H9 (cell line): Measurements from ENCODE around the gene RICTOR. TPM values are rescaled to one million over a fixed set of nuclear protein-coding genes. Genes with fewer than 3 reads are reported as not detected.

Source experiments
- DNase-seq: peaks from one replicate; pipeline ENCODE4 v3.0.0-alpha.2; 2017
- H2AFZ ChIP-seq: one replicate; pipeline ENCODE4 v1.6.1; 2013; ENCODE audit warnings: mild to moderate bottlenecking, low read length, control low read depth, moderate library complexity
- H2AK5ac ChIP-seq: 2 replicates; pipeline ENCODE4 v1.6.1; 2013; ENCODE audit warnings: low read length, control low read depth, mixed read lengths; ENCODE audit not compliant: insufficient read length
- H2BK120ac ChIP-seq: one replicate; pipeline ENCODE4 v1.6.1; 2013; ENCODE audit warnings: low read depth, mild to moderate bottlenecking, low read length, control low read depth, inconsistent platforms; ENCODE audit not compliant: poor library complexity, severe bottlenecking
- H2BK12ac ChIP-seq: 2 replicates; pipeline ENCODE4 v1.6.1; 2013; ENCODE audit warnings: low read length, control low read depth, mixed read lengths, low read depth; ENCODE audit not compliant: insufficient read length
- H2BK15ac ChIP-seq: 2 replicates; pipeline ENCODE4 v1.6.1; 2013; ENCODE audit warnings: low read depth, low read length, control low read depth
- H2BK20ac ChIP-seq: one replicate; pipeline ENCODE4 v1.6.1; 2013; ENCODE audit warnings: low read depth, mild to moderate bottlenecking, low read length, control low read depth, inconsistent platforms; ENCODE audit not compliant: poor library complexity, severe bottlenecking
- H2BK5ac ChIP-seq: 2 replicates; pipeline ENCODE4 v1.6.1; 2013; ENCODE audit warnings: low read length, control low read depth, mixed read lengths; ENCODE audit not compliant: insufficient read length
- H3K14ac ChIP-seq: 2 replicates; pipeline ENCODE4 v1.6.1; 2013; ENCODE audit warnings: low read length, control low read depth; ENCODE audit not compliant: insufficient read depth
- H3K18ac ChIP-seq: 2 replicates; pipeline ENCODE4 v1.6.1; 2013; ENCODE audit warnings: low read depth, mild to moderate bottlenecking, mixed read lengths, low read length, control low read depth; ENCODE audit not compliant: insufficient read length
- H3K23ac ChIP-seq: 2 replicates; pipeline ENCODE4 v1.6.1; 2013; ENCODE audit warnings: low read length, control low read depth, mixed read lengths, low read depth; ENCODE audit not compliant: insufficient read length
- H3K23me2 ChIP-seq: 2 replicates; pipeline ENCODE4 v1.6.1; 2013; ENCODE audit warnings: low read depth, mild to moderate bottlenecking, mixed read lengths, low read length, control low read depth; ENCODE audit not compliant: insufficient read length, poor library complexity, severe bottlenecking
- H3K27ac ChIP-seq: 2 replicates; pipeline ENCODE4 v1.5.1; 2013; ENCODE audit warnings: low read length, control low read depth, mixed read lengths, low read depth; ENCODE audit not compliant: insufficient read length
- H3K27me3 ChIP-seq: 2 replicates; pipeline ENCODE4 v1.6.1; 2013; ENCODE audit warnings: low read length, control low read depth, inconsistent platforms; ENCODE audit not compliant: insufficient read depth
- H3K4ac ChIP-seq: 2 replicates; pipeline ENCODE4 v1.6.1; 2013; ENCODE audit warnings: low read depth, mild to moderate bottlenecking, control low read depth, inconsistent platforms, low read length, moderate library complexity
- H3K4me1 ChIP-seq: 2 replicates; pipeline ENCODE4 v1.6.1; 2013; ENCODE audit warnings: low read length, control low read depth, inconsistent platforms; ENCODE audit not compliant: insufficient read depth
- H3K4me2 ChIP-seq: 2 replicates; pipeline ENCODE4 v1.6.1; 2013; ENCODE audit warnings: low read length, control low read depth, mixed read lengths; ENCODE audit not compliant: insufficient read length, insufficient read depth
- H3K56ac ChIP-seq: 2 replicates; pipeline ENCODE4 v1.6.1; 2013; ENCODE audit warnings: low read depth, mild to moderate bottlenecking, mixed read lengths, low read length, control low read depth; ENCODE audit not compliant: insufficient read length
- H3K79me1 ChIP-seq: 2 replicates; pipeline ENCODE4 v1.6.1; 2013; ENCODE audit warnings: low read depth, mild to moderate bottlenecking, moderate library complexity, low read length, control low read depth, inconsistent platforms; ENCODE audit not compliant: insufficient read depth, poor library complexity, severe bottlenecking
- H3K79me2 ChIP-seq: 2 replicates; pipeline ENCODE4 v1.6.1; 2013; ENCODE audit warnings: low read length, control low read depth, inconsistent platforms; ENCODE audit not compliant: insufficient read depth
- H3K9ac ChIP-seq: 2 replicates; pipeline ENCODE4 v1.6.1; 2013; ENCODE audit warnings: low read length, control low read depth, mixed read lengths; ENCODE audit not compliant: insufficient read length; ENCODE audit errors: extremely low read depth
- H3K9me3 ChIP-seq: one replicate; pipeline ENCODE4 v1.6.1; 2013; ENCODE audit warnings: low read depth, low read length, inconsistent platforms; ENCODE audit not compliant: control insufficient read depth
- H3T11ph ChIP-seq: one replicate; pipeline ENCODE4 v1.6.1; 2013; ENCODE audit warnings: mild to moderate bottlenecking, low read length, control low read depth, inconsistent platforms
- H4K20me1 ChIP-seq: one replicate; pipeline ENCODE4 v1.6.1; 2013; ENCODE audit not compliant: control insufficient read depth, insufficient read length, insufficient read depth
- H4K5ac ChIP-seq: 2 replicates; pipeline ENCODE4 v1.6.1; 2013; ENCODE audit warnings: low read depth, mild to moderate bottlenecking, mixed read lengths, low read length, control low read depth; ENCODE audit not compliant: insufficient read length
- H4K8ac ChIP-seq: replicated peaks from 2 replicates; pipeline ENCODE4 v1.6.1; 2013; ENCODE audit warnings: low read length, control low read depth, mixed read lengths, low read depth; ENCODE audit not compliant: insufficient read length
- H4K91ac ChIP-seq: 2 replicates; pipeline ENCODE4 v1.6.1; 2013; ENCODE audit warnings: low read depth, mild to moderate bottlenecking, moderate library complexity, mixed read lengths, low read length, control low read depth; ENCODE audit not compliant: insufficient read length
- H3K27ac Mint-ChIP-seq, 3 experiments: 2 replicates in 2 of 3; 3 replicates in 1 of 3; pipeline ENCODE4 v1.8.0; 2020 to 2021; ENCODE audit warnings: mixed read lengths in 3 of 3, mild to moderate bottlenecking in 1 of 3, moderate library complexity in 1 of 3
- H3K27me3 Mint-ChIP-seq: 2 replicates; pipeline ENCODE4 v1.8.0; 2021; ENCODE audit warnings: low read depth, mild to moderate bottlenecking, moderate library complexity, mixed read lengths
- H3K36me3 Mint-ChIP-seq, 3 experiments: 2 replicates in 2 of 3; 3 replicates in 1 of 3; pipeline ENCODE4 v1.8.0; 2020 to 2021; ENCODE audit warnings: low read depth in 3 of 3, mixed read lengths in 3 of 3; ENCODE audit not compliant: insufficient read depth in 1 of 3
- H3K4me1 Mint-ChIP-seq, 2 experiments: 2 replicates each; pipeline ENCODE4 v1.8.0; 2020; ENCODE audit warnings: mixed read lengths in 2 of 2
- H3K4me3 Mint-ChIP-seq, 2 experiments: 2 replicates in 1 of 2; 3 replicates in 1 of 2; pipeline ENCODE4 v1.8.0; 2020 to 2021; ENCODE audit warnings: mild to moderate bottlenecking in 2 of 2, mixed read lengths in 2 of 2, moderate library complexity in 1 of 2
- H3K9me3 Mint-ChIP-seq, 2 experiments: 2 replicates in 1 of 2; 3 replicates in 1 of 2; pipeline ENCODE4 v1.8.0; 2020; ENCODE audit warnings: mild to moderate bottlenecking in 2 of 2, mixed read lengths in 2 of 2, moderate library complexity in 1 of 2
- CTCF ChIP-seq: fragments of 200-600 bp; sonication (generic); conservative IDR thresholded peaks from 3 replicates; pipeline ENCODE4 v1.8.0; 2021; ENCODE audit warnings: antibody characterized with exemption, mild to moderate bottlenecking
- WGBS: extraction: QIAGEN DNeasy Blood & Tissue Kit; methylation state at CpG from one replicate; pipeline ENCODE4 v1.1.7; 2013; ENCODE audit warnings: missing lambda C conversion rate, low lambda C conversion rate, mixed read lengths; ENCODE audit not compliant: insufficient read length; ENCODE audit errors: extremely low coverage; 5-methylcytosine and 5-hydroxymethylcytosine counted together
- total RNA-seq: library from RNA; stranded (reverse); gene quantifications from 2 replicates; pipeline ENCODE4 v1.2.1, GENCODE V29; 2021

The RICTOR gene
- total RNA-seq, 1 experiment from 2014 or later = 20.9 TPM

GRCh38 chr5:39104221-39104620 lies 30.0 kb upstream of the RICTOR start:
- H2BK5ac ChIP-seq = no peak overlapping the region
- H2AFZ ChIP-seq = no peak overlapping the region
- no peak overlapping the region for H2BK12ac ChIP-seq
- H2BK15ac ChIP-seq = no peak overlapping the region
- no peak overlapping the region for H3K27ac ChIP-seq
- no peaks in the 10 kb centered on the region for H3K79me1 ChIP-seq
- no peak overlapping the region for H3K4me3 Mint-ChIP-seq
- no peaks in the 10 kb centered on the region for H3K9me3 Mint-ChIP-seq
- no peak overlapping the region for H3T11ph ChIP-seq
- H3K56ac ChIP-seq = no peak overlapping the region
- no peak for DNase-seq
- H3K23me2 ChIP-seq = no peaks in the 10 kb centered on the region
- no peaks in the 10 kb centered on the region for H3K27me3 Mint-ChIP-seq
- no peaks in the 10 kb centered on the region for H3K27me3 ChIP-seq
- H3K18ac ChIP-seq = no peak overlapping the region
- H3K9ac ChIP-seq = no peak overlapping the region
- H3K14ac ChIP-seq = no peak overlapping the region
- no peaks in the 10 kb centered on the region for H3K36me3 Mint-ChIP-seq
- no peaks in the 10 kb centered on the region for H3K4me1 ChIP-seq
- no peak overlapping the region for H3K23ac ChIP-seq
- no peak overlapping the region for H4K8ac ChIP-seq
- H3K79me2 ChIP-seq = no peaks in the 10 kb centered on the region
- no peak overlapping the region for H2BK20ac ChIP-seq
- H3K4me2 ChIP-seq = no peak overlapping the region
- H4K5ac ChIP-seq = no peak overlapping the region
- H4K91ac ChIP-seq = no peak overlapping the region
- no peaks in the 10 kb centered on the region for H4K20me1 ChIP-seq
- no peaks in the 10 kb centered on the region for H3K9me3 ChIP-seq
- no peak overlapping the region for H3K27ac Mint-ChIP-seq
- H3K4me1 Mint-ChIP-seq = no peaks in the 10 kb centered on the region
- no CpG with 5 or more reads among the region's 1 CpG for WGBS
- H2AK5ac ChIP-seq = no peak overlapping the region
- H2BK120ac ChIP-seq = no peak overlapping the region
- H3K4ac ChIP-seq = no peak overlapping the region
- TF ChIP-seq CTCF = no peak
